Psoas muscle (tissue), 8 donors: ENCODE data around the gene PLAC8L1. TPM values are rescaled to one million over a fixed set of nuclear protein-coding genes. Genes with fewer than 3 reads are reported as not detected.
A peak's percentile ranks its signal among the peaks of the same experiment; 100 is the strongest.
"Not testable (repeated sequence)": the region's sequence is repeated elsewhere in the genome, so short reads cannot be mapped to it uniquely, and the experiment has no call there.

Experiments used
- ATAC-seq, 4 donors: fragments of 200-7000 bp; cut with Tn5 transposase; one replicate each; pipeline ENCODE4 v1.9.1; 2020; ENCODE audit warnings: moderate library complexity in 3 of 4, mild to moderate bottlenecking in 2 of 4
- DNase-seq, 2 donors: peaks; one replicate each; pipeline ENCODE4 v3.0.0-alpha.2; 2020
- H3K27ac ChIP-seq: fragments of 200-600 bp; one replicate; pipeline ENCODE4 v1.8.0; 2022
- H3K27me3 ChIP-seq, 3 donors: fragments of 200-600 bp in 1 of 3; one replicate each; pipeline versions ENCODE4 v1.6.1 to v1.8.0; 2013 to 2022; ENCODE audit warnings: low read length in 2 of 3, mild to moderate bottlenecking in 2 of 3, moderate library complexity in 1 of 3; ENCODE audit not compliant: insufficient read depth in 3 of 3
- H3K36me3 ChIP-seq, 2 donors: fragments of 200-600 bp in 1 of 2; one replicate each; pipeline versions ENCODE4 v1.6.1 to v1.8.0; 2013 to 2022; ENCODE audit warnings: low read depth in 1 of 2, mild to moderate bottlenecking in 1 of 2, moderate library complexity in 1 of 2; ENCODE audit not compliant: insufficient read depth in 1 of 2
- H3K4me1 ChIP-seq: fragments of 200-600 bp; one replicate; pipeline ENCODE4 v1.8.0; 2022
- H3K4me3 ChIP-seq: fragments of 200-600 bp; one replicate; pipeline ENCODE4 v1.8.0; 2022; ENCODE audit warnings: mild to moderate bottlenecking
- H3K9me3 ChIP-seq: fragments of 200-600 bp; one replicate; pipeline ENCODE4 v1.8.0; 2022
- CTCF ChIP-seq: fragments of 200-600 bp; IDR thresholded peaks from one replicate; pipeline ENCODE4 v1.8.0; 2022; ENCODE audit warnings: antibody characterized with exemption
- WGBS, 3 donors: extraction: QIAGEN DNeasy Blood & Tissue Kit; methylation state at CpG; one replicate each; pipeline versions ENCODE4 v1.1.6 to v1.1.7; 2013; 5-methylcytosine and 5-hydroxymethylcytosine counted together
- intact Hi-C, 2 donors: fragments of 100-400 bp; cut with DNase I; formaldehyde crosslinking; loops; one replicate each; pipeline versions ENCODE4 v1.11.0 to v1.14.2; 2022
- polyA plus RNA-seq, 3 donors: library from polyadenylated mRNA; stranded (reverse); fragments of 200-250 nt; gene quantifications; one replicate each; pipeline ENCODE4 v1.2.3, GENCODE V29; 2013
- total RNA-seq, 4 donors: library from RNA; stranded (reverse); fragmentation: NEBNext Ultra II Directional in 2 of 4; extraction: Animal tissue kit (Norgen Biotek cat#: 25700) in 2 of 4; gene quantifications; one replicate each; pipeline versions ENCODE4 v1.2.1 to v1.2.4, GENCODE V29; 2021 to 2023
- donor health status: healthy with polysubstance abuse.
- donor health status: DM: no; HTN: no; CAD: no; lungs with moderate emphysema.
- donor health status: Bipolar disorder and iron deficiency.
- donor health status: healthy.
- donor health status: DM: yes; HTN: yes; CAD: no.
- donor health status: DM: no; HTN: no; CAD: no.
- donor health status: DM: no; HTN: no; CAD: no.
- donor health status: DM: yes; HTN: yes; CAD: no.

The PLAC8L1 gene
- total and polyA plus RNA-seq, 7 donors: 0.16 to 0.64 (median 0.51) TPM; not detected in 3

GRCh38 chr5:146126068-146126467 lies 20.7 kb upstream of the PLAC8L1 start:
- no peaks in the 10 kb centered on the region for H3K4me1 ChIP-seq
- no peak overlapping the region for H3K27ac ChIP-seq
- ATAC-seq (no peak), DNase-seq (no peak)
- peaks cover 12 to 99% of the 10 kb centered on the region in 2 donors for H3K36me3 ChIP-seq
- no peak overlapping the region for H3K4me3 ChIP-seq
- no peaks in the 10 kb centered on the region for H3K27me3 ChIP-seq
- no peak for TF ChIP-seq CTCF
- intact Hi-C loops: loop anchor here (5.0 to 10.0 kb wide), 3 partner anchors 36 to 359 kb away; no protein-coding TSS in a partner anchor
- H3K9me3 ChIP-seq: no peaks in the 10 kb centered on the region

- ATAC-seq (no peak), DNase-seq (no peak)
- no peak overlapping the region for H3K27ac ChIP-seq
- intact Hi-C loops: loop anchor here (2.0 to 10.0 kb wide), 3 partner anchors 44 to 360 kb away; no protein-coding TSS in a partner anchor
- H3K36me3 ChIP-seq: peaks cover 12 to 100% of the 10 kb centered on the region in 2 donors
- H3K4me3 ChIP-seq: no peak overlapping the region
- no peaks in the 10 kb centered on the region for H3K9me3 ChIP-seq
- 68 to 74% (median 70%) methylated on average over 2 of the region's 2 CpGs for WGBS, 3 donors
- TF ChIP-seq CTCF: no peak
- H3K4me1 ChIP-seq: no peaks in the 10 kb centered on the region
- H3K27me3 ChIP-seq: no peaks in the 10 kb centered on the region
These were observed 19.2 kb upstream of the PLAC8L1 start for GRCh38 chr5:146124580-146124979.

- not testable (repeated sequence) for H3K4me1 ChIP-seq, H3K27me3 ChIP-seq, H3K9me3 ChIP-seq, H3K4me3 ChIP-seq, DNase-seq, ATAC-seq, H3K27ac ChIP-seq
- intact Hi-C loops: loop anchor here (10.0 kb wide), 2 partner anchors 353 to 363 kb away; no protein-coding TSS in a partner anchor
- 96 to 97% (median 97%) methylated on average over 1 of the region's 1 CpG for WGBS, 3 donors
- peaks cover 8 to 98% of the 10 kb centered on the region in 2 donors for H3K36me3 ChIP-seq
These were observed 16.1 kb upstream of the PLAC8L1 start for GRCh38 chr5:146121451-146121850.

- TF ChIP-seq CTCF: no peak
- no peak overlapping the region for H3K27ac ChIP-seq
- intact Hi-C loops: no loop called here
- peaks cover 0 to 94% of the 10 kb centered on the region in 2 donors for H3K36me3 ChIP-seq
- H3K4me1 ChIP-seq: no peaks in the 10 kb centered on the region
- no peaks in the 10 kb centered on the region for H3K27me3 ChIP-seq
- H3K9me3 ChIP-seq: no peaks in the 10 kb centered on the region
- ATAC-seq: no peak
- DNase-seq: no peak
- no peak overlapping the region for H3K4me3 ChIP-seq
These were observed 12.9 kb upstream of the PLAC8L1 start for GRCh38 chr5:146118322-146118721.

GRCh38 chr5:146117216-146117615 lies 11.8 kb upstream of the PLAC8L1 start:
- H3K36me3 ChIP-seq: peaks cover 0 to 94% of the 10 kb centered on the region in 2 donors
- peak in 3 of 4 donors; percentile 57 to 77 (median 63) for ATAC-seq

GRCh38 chr5:146116361-146116760 lies 11.0 kb upstream of the PLAC8L1 start:
- Histone ChIP-seq H3K4me1 (no peaks in the 10 kb centered on the region), H3K27ac (no peak overlapping the region), H3K9me3 (no peaks in the 10 kb centered on the region), H3K27me3 (no peaks in the 10 kb centered on the region), H3K4me3 (no peak overlapping the region), H3K36me3 (peaks cover 0 to 93% of the 10 kb centered on the region in 2 donors)
- DNase-seq: no peak
- ATAC-seq: no peak
- TF ChIP-seq CTCF: no peak
- intact Hi-C loops: no loop called here
- 77 to 81% (median 78%) methylated on average over 2 of the region's 2 CpGs for WGBS, 3 donors

More at GRCh38 chr5:146117216-146117615, 11.8 kb upstream of the PLAC8L1 start:
- 32 to 60% (median 39%) methylated on average over 2 of the region's 2 CpGs for WGBS, 3 donors
- H3K27me3 ChIP-seq, DNase-seq, intact Hi-C loops, H3K4me1 ChIP-seq, H3K9me3 ChIP-seq, H3K27ac ChIP-seq, H3K4me3 ChIP-seq: not testable (repeated sequence)
